Vagina (tissue), 2 donors: ENCODE measurements around the gene CLIC6. TPM values are rescaled to one million over a fixed set of nuclear protein-coding genes. Genes with fewer than 3 reads are reported as not detected.

ENCODE experiments used
- DNase-seq, 2 donors: peaks; one replicate each; pipeline ENCODE4 v3.0.0-alpha.2; 2017; ENCODE audit errors: extremely low spot score in 2 of 2
- H3K27ac ChIP-seq: fragments of 200-600 bp; sonication (generic); one replicate; pipeline ENCODE4 v1.5.1; 2019
- H3K27me3 ChIP-seq: fragments of 200-600 bp; sonication (generic); one replicate; pipeline ENCODE4 v1.5.1; 2019
- H3K36me3 ChIP-seq, 2 donors: fragments of 200-600 bp; sonication (generic); one replicate each; pipeline ENCODE4 v1.5.1; 2017 to 2019
- H3K4me1 ChIP-seq: fragments of 200-600 bp; sonication (generic); one replicate; pipeline ENCODE4 v1.5.1; 2019
- H3K4me3 ChIP-seq, 2 donors: fragments of 200-600 bp; sonication (generic); 1 replicate in 1 of 2; 2 replicates in 1 of 2; pipeline ENCODE4 v1.5.1; 2016 to 2019
- H3K9me3 ChIP-seq: fragments of 200-600 bp; sonication (generic); one replicate; pipeline ENCODE4 v1.5.1; 2019
- CTCF ChIP-seq, 3 experiments: fragments of 450-650 bp in 2 of 3; fragments of 200-600 bp in 1 of 3; sonication (generic) in 1 of 3; IDR thresholded peaks; one replicate each; pipeline ENCODE4 v1.5.1; 2017 to 2019; ENCODE audit warnings: antibody characterized with exemption in 3 of 3, mild to moderate bottlenecking in 2 of 3, moderate library complexity in 2 of 3
- POLR2A ChIP-seq, 2 donors: fragments of 450-650 bp; IDR thresholded peaks; one replicate each; pipeline ENCODE4 v1.6.1; 2017; ENCODE audit warnings: antibody characterized with exemption in 2 of 2, mild to moderate bottlenecking in 2 of 2, moderate library complexity in 2 of 2
- POLR2AphosphoS5 ChIP-seq, 2 donors: sonication (generic); formaldehyde crosslinking; IDR thresholded peaks; one replicate each; pipeline ENCODE4 v1.9.0; 2017; ENCODE audit warnings: antibody characterized with exemption in 2 of 2, mild to moderate bottlenecking in 2 of 2, low read depth in 1 of 2; ENCODE audit not compliant: insufficient read depth in 1 of 2
- intact Hi-C: fragments of 100-400 bp; cut with DNase I; formaldehyde crosslinking; loops from one replicate; pipeline ENCODE4 v1.15.1; 2023
- total RNA-seq: library from RNA; depleted of rRNA; stranded (reverse); fragments of >200 nt; gene quantifications from one replicate; pipeline ENCODE4 v1.2.3, GENCODE V29; 2016

The CLIC6 gene
- total RNA-seq, 1 donor from 2014 or later, result 8.3 TPM

- no peaks in the 10 kb centered on the region for H3K27me3 ChIP-seq
- no peaks in the 10 kb centered on the region for H3K9me3 ChIP-seq
- H3K36me3 ChIP-seq, result no peaks in the 10 kb centered on the region
- peaks cover 32% of the 10 kb centered on the region for H3K4me1 ChIP-seq
- peak in 1 of 2 donors; percentile 97 for DNase-seq
- no peak overlapping the region for H3K4me3 ChIP-seq
- intact Hi-C loops, result no loop called here
- peak overlapping the region; percentile 60 for H3K27ac ChIP-seq
- TF ChIP-seq POLR2AphosphoS5 (IDR thresholded peaks at IDR 0.05; ENCODE audit: insufficient read depth in 1 of 2, low read depth in 1 of 2), result peak in 1 of 2 donors; percentile 87
- TF ChIP-seq POLR2A (IDR thresholded peaks at IDR 0.05), result no peak
- peak in 1 of 3 experiments; percentile 5 for TF ChIP-seq CTCF (IDR thresholded peaks at IDR 0.05)
Measured at GRCh38 chr21:34702341-34703170, 33.8 kb downstream of the CLIC6 start.

- TF ChIP-seq CTCF (IDR thresholded peaks at IDR 0.05) (no peak), POLR2AphosphoS5 (IDR thresholded peaks at IDR 0.05; ENCODE audit: insufficient read depth in 1 of 2, low read depth in 1 of 2) (no peak), POLR2A (IDR thresholded peaks at IDR 0.05) (no peak)
- Histone ChIP-seq H3K4me1 (peaks cover 32% of the 10 kb centered on the region), H3K27me3 (no peaks in the 10 kb centered on the region), H3K27ac (peak overlapping the region; percentile 60), H3K9me3 (no peaks in the 10 kb centered on the region), H3K4me3 (no peak overlapping the region), H3K36me3 (no peaks in the 10 kb centered on the region)
- DNase-seq, result no peak
- intact Hi-C loops, result no loop called here
Measured at GRCh38 chr21:34703571-34703970, 34.8 kb downstream of the CLIC6 start.

GRCh38 chr21:34704119-34704518 lies 35.3 kb downstream of the CLIC6 start:
- intact Hi-C loops, result no loop called here

GRCh38 chr21:34705011-34705410 lies 36.2 kb downstream of the CLIC6 start:
- H3K4me3 ChIP-seq, result peak overlapping the region in 1 of 2 donors; percentile 17
- intact Hi-C loops, result no loop called here
- H3K27me3 ChIP-seq, result no peaks in the 10 kb centered on the region
- TF ChIP-seq POLR2A (IDR thresholded peaks at IDR 0.05) (no peak), POLR2AphosphoS5 (IDR thresholded peaks at IDR 0.05; ENCODE audit: insufficient read depth in 1 of 2, low read depth in 1 of 2) (peak; percentile 38 to 62)
- H3K9me3 ChIP-seq, result no peaks in the 10 kb centered on the region
- peak in 1 of 2 donors; percentile 90 for DNase-seq
- no peaks in the 10 kb centered on the region for H3K36me3 ChIP-seq
- H3K27ac ChIP-seq, result peak overlapping the region; percentile 60
- peaks cover 32% of the 10 kb centered on the region for H3K4me1 ChIP-seq

More at GRCh38 chr21:34704119-34704518, 35.3 kb downstream of the CLIC6 start:
- no peaks in the 10 kb centered on the region for H3K27me3 ChIP-seq
- H3K36me3 ChIP-seq, result no peaks in the 10 kb centered on the region
- H3K4me3 ChIP-seq, result peak overlapping the region in 1 of 2 donors; percentile 17
- peak overlapping the region; percentile 60 for H3K27ac ChIP-seq
- no peaks in the 10 kb centered on the region for H3K9me3 ChIP-seq
- peak in 1 of 2 donors; percentile 91 for DNase-seq
- peak; percentile 29 to 65 for TF ChIP-seq POLR2AphosphoS5 (IDR thresholded peaks at IDR 0.05; ENCODE audit: insufficient read depth in 1 of 2, low read depth in 1 of 2)
- no peak for TF ChIP-seq CTCF (IDR thresholded peaks at IDR 0.05)
- no peak for TF ChIP-seq POLR2A (IDR thresholded peaks at IDR 0.05)
- H3K4me1 ChIP-seq, result peaks cover 32% of the 10 kb centered on the region

GRCh38 chr21:34706337-34706736 lies 37.5 kb downstream of the CLIC6 start:
- no peaks in the 10 kb centered on the region for H3K9me3 ChIP-seq
- DNase-seq, result no peak
- no peaks in the 10 kb centered on the region for H3K36me3 ChIP-seq
- intact Hi-C loops, result no loop called here
- no peak overlapping the region for H3K27ac ChIP-seq
- H3K27me3 ChIP-seq, result no peaks in the 10 kb centered on the region
- H3K4me3 ChIP-seq, result no peak overlapping the region
- TF ChIP-seq POLR2AphosphoS5 (IDR thresholded peaks at IDR 0.05; ENCODE audit: insufficient read depth in 1 of 2, low read depth in 1 of 2), result no peak
- TF ChIP-seq CTCF (IDR thresholded peaks at IDR 0.05), result no peak
- TF ChIP-seq POLR2A (IDR thresholded peaks at IDR 0.05), result no peak
- H3K4me1 ChIP-seq, result peaks cover 32% of the 10 kb centered on the region
